ACHN (cell line): ENCODE measurements around the gene XRCC4.
"Not testable (repeated sequence)": the region's sequence is repeated elsewhere in the genome, so short reads cannot be mapped to it uniquely, and the experiment has no call there.

ENCODE experiments used
- DNase-seq: peaks from one replicate; pipeline ENCODE4 v3.0.0-alpha.2; 2015
- in situ Hi-C: cut with HindIII; loops from 2 replicates; pipeline ENCODE4 v1.10.0; 2017; ENCODE audit warnings: low sequenced_read_pairs, low pct_ligation_motif_present, low pct_unique_long_range_greater_than_20kb

Gene XRCC4

GRCh38 chr5:83067377-83067776, 10.0 kb upstream of the XRCC4 start:
- DNase-seq, in situ Hi-C loops: not testable (repeated sequence)

GRCh38 chr5:83069096-83069799, 8.1 kb upstream of the XRCC4 start:
- in situ Hi-C loops = no loop called here
- DNase-seq = no peak

GRCh38 chr5:83071286-83072051, 5.9 kb upstream of the XRCC4 start:
- DNase-seq = no peak
- in situ Hi-C loops = no loop called here

- in situ Hi-C loops = no loop called here
- no peak for DNase-seq
Observed at GRCh38 chr5:83072966-83073365, 4.4 kb upstream of the XRCC4 start.

GRCh38 chr5:83077662-83078261, 415 bp downstream of the XRCC4 start:
- peak; percentile 45 for DNase-seq
- in situ Hi-C loops = no loop called here

GRCh38 chr5:83082750-83083149, 5.4 kb downstream of the XRCC4 start:
- in situ Hi-C loops = no loop called here
- DNase-seq = no peak

GRCh38 chr5:83084336-83084735, 7.0 kb downstream of the XRCC4 start:
- DNase-seq = no peak
- in situ Hi-C loops = no loop called here

GRCh38 chr5:83085106-83085505, 7.8 kb downstream of the XRCC4 start:
- no peak for DNase-seq
- in situ Hi-C loops = no loop called here

- in situ Hi-C loops = no loop called here
- DNase-seq = no peak
Observed at GRCh38 chr5:83090169-83090568, 12.8 kb downstream of the XRCC4 start.

GRCh38 chr5:83092619-83093018, 15.3 kb downstream of the XRCC4 start:
- DNase-seq = no peak

GRCh38 chr5:83093692-83094091, 16.3 kb downstream of the XRCC4 start:
- DNase-seq = no peak
- in situ Hi-C loops = no loop called here

More at GRCh38 chr5:83092619-83093018, 15.3 kb downstream of the XRCC4 start:
- in situ Hi-C loops = no loop called here

GRCh38 chr5:83095163-83095956, 18.0 kb downstream of the XRCC4 start:
- DNase-seq = no peak
- in situ Hi-C loops = no loop called here

- in situ Hi-C loops = no loop called here
- DNase-seq = peak; percentile 77
Observed at GRCh38 chr5:83095957-83096539, 18.7 kb downstream of the XRCC4 start.

- in situ Hi-C loops = no loop called here
- DNase-seq = no peak
Observed at GRCh38 chr5:83096660-83097339, 19.5 kb downstream of the XRCC4 start.

- in situ Hi-C loops = no loop called here
- DNase-seq = no peak
Observed at GRCh38 chr5:83097689-83098231, 20.4 kb downstream of the XRCC4 start.

GRCh38 chr5:83099001-83099400, 21.7 kb downstream of the XRCC4 start:
- in situ Hi-C loops = no loop called here
- DNase-seq = no peak

- in situ Hi-C loops = no loop called here
- no peak for DNase-seq
Observed at GRCh38 chr5:83099445-83099844, 22.1 kb downstream of the XRCC4 start.

- no peak for DNase-seq
- in situ Hi-C loops = no loop called here
Observed at GRCh38 chr5:83101514-83101913, 24.2 kb downstream of the XRCC4 start.
